Measurements from ENCODE around the gene C21orf91. TPM values are rescaled to one million over a fixed set of nuclear protein-coding genes. Genes with fewer than 3 reads are reported as not detected.

The C21orf91 gene
- polyA plus RNA-seq, 2 of the 4 experiments (the other 2 are of a cell fraction), result 1.9 to 5.5 TPM

GRCh38 chr21:17765207-17765606 is 53.9 kb downstream of the C21orf91 start:
- H3K9me3 ChIP-seq, result no peaks in the 10 kb centered on the region
- FAIRE-seq (no peak), ATAC-seq (no peak), DNase-seq (ENCODE audit: low read depth in 1 of 2, low spot score in 1 of 2) (no peak)
- WGBS (ENCODE audit: missing lambda C conversion rate), result 60% methylated on average over 5 of the region's 5 CpGs
- CTCF ChIA-PET, result no interaction called here
- no peaks in the 10 kb centered on the region for H3K4me1 ChIP-seq
- H3K4me3 ChIP-seq, result no peak overlapping the region
- H3K4me2 ChIP-seq, result no peak overlapping the region
- POLR2A ChIA-PET, result no interaction called here
- no peak overlapping the region for H3K27ac ChIP-seq
- no peak for TF ChIP-seq HOXB13 (CRISPR knock-in tag; IDR thresholded peaks at IDR 0.05; ENCODE audit: low read depth)
- TF ChIP-seq HES2 (IDR thresholded peaks at IDR 0.05), result no peak
- TF ChIP-seq REST (IDR thresholded peaks at IDR 0.05), result no peak
- TF ChIP-seq FOSB (CRISPR knock-in tag; IDR thresholded peaks at IDR 0.05), result no peak
- TF ChIP-seq EHF (CRISPR knock-in tag; IDR thresholded peaks at IDR 0.05), result no peak
- TF ChIP-seq ZSCAN20 (CRISPR knock-in tag; IDR thresholded peaks at IDR 0.05), result no peak
- TF ChIP-seq ESRRA (IDR thresholded peaks at IDR 0.05; ENCODE audit: borderline replicate concordance, low read length), result no peak
- TF ChIP-seq FOXS1 (CRISPR knock-in tag; IDR thresholded peaks at IDR 0.05), result no peak
- TF ChIP-seq E2F6 (IDR thresholded peaks at IDR 0.05; ENCODE audit: borderline replicate concordance, low read depth), result no peak
- TF ChIP-seq RFX5 (IDR thresholded peaks at IDR 0.05), result no peak
- TF ChIP-seq MYC (IDR thresholded peaks at IDR 0.05; ENCODE audit: borderline replicate concordance, low read length), result no peak
- TF ChIP-seq POLR2A (IDR thresholded peaks at IDR 0.05; ENCODE audit: low read length), result no peak
- no peak for TF ChIP-seq SMC3 (IDR thresholded peaks at IDR 0.05)
- TF ChIP-seq BHLHE40 (IDR thresholded peaks at IDR 0.05; ENCODE audit: low read depth, low read length), result no peak

GRCh38 chr21:17763288-17764037 is 55.7 kb downstream of the C21orf91 start:
- POLR2A ChIA-PET, result no interaction called here
- DNase-seq (ENCODE audit: low read depth in 1 of 2, low spot score in 1 of 2), result no peak

More at GRCh38 chr21:17763288-17764037, 55.7 kb downstream of the C21orf91 start:
- no peak for ATAC-seq
- no peak overlapping the region for H3K4me2 ChIP-seq
- no peaks in the 10 kb centered on the region for H3K4me1 ChIP-seq
- no peak for FAIRE-seq
- no peak for TF ChIP-seq JUN (IDR thresholded peaks at IDR 0.05)
- no peak for TF ChIP-seq EP300 (IDR thresholded peaks at IDR 0.05)
- TF ChIP-seq HEYL (CRISPR knock-in tag; IDR thresholded peaks at IDR 0.05), result no peak
- no peak for TF ChIP-seq RARB (CRISPR knock-in tag; IDR thresholded peaks at IDR 0.05)
- TF ChIP-seq HOXB5 (CRISPR knock-in tag; IDR thresholded peaks at IDR 0.05), result no peak
- no peak for TF ChIP-seq REST (IDR thresholded peaks at IDR 0.05)
- TF ChIP-seq SMC3 (IDR thresholded peaks at IDR 0.05), result no peak
- no peak for TF ChIP-seq SREBF2 (IDR thresholded peaks at IDR 0.05)
- TF ChIP-seq USF2 (IDR thresholded peaks at IDR 0.05), result no peak
- TF ChIP-seq CBX2 (IDR thresholded peaks at IDR 0.05; ENCODE audit: borderline replicate concordance, low read depth), result no peak
- no peak for TF ChIP-seq TFCP2L1 (CRISPR knock-in tag; IDR thresholded peaks at IDR 0.05)
- TF ChIP-seq PBX3 (IDR thresholded peaks at IDR 0.05), result no peak
- TF ChIP-seq BCL3 (IDR thresholded peaks at IDR 0.05), result no peak
- no peaks in the 10 kb centered on the region for H3K9me3 ChIP-seq
- CTCF ChIA-PET, result no interaction called here
- no peak overlapping the region for H3K4me3 ChIP-seq
- no peak overlapping the region for H3K27ac ChIP-seq
- 31% methylated on average over 9 of the region's 9 CpGs for WGBS (ENCODE audit: missing lambda C conversion rate)

Measured in A549 (cell line).